Glomerular visceral epithelial cell (primary cell): ENCODE data around the gene CSE1L.
"Not testable (repeated sequence)": the region's sequence is repeated elsewhere in the genome, so short reads cannot be mapped to it uniquely, and the experiment has no call there.

ENCODE experiments used
- DNase-seq: peaks from one replicate; pipeline ENCODE4 v3.0.0-alpha.2; 2016; ENCODE audit errors: extremely low spot score

The CSE1L gene

GRCh38 chr20:49132995-49133478 lies 86.9 kb downstream of the CSE1L start:
- peak; percentile 80 for DNase-seq

- no peak for DNase-seq
Measured at GRCh38 chr20:49133571-49133970, 87.5 kb downstream of the CSE1L start.

- not testable (repeated sequence) for DNase-seq
Measured at GRCh38 chr20:49134797-49135196, 88.7 kb downstream of the CSE1L start.

- DNase-seq, result no peak
Measured at GRCh38 chr20:49136817-49137571, 90.9 kb downstream of the CSE1L start.

- DNase-seq, result no peak
Measured at GRCh38 chr20:49138431-49138830, 92.3 kb downstream of the CSE1L start.

- no peak for DNase-seq
Measured at GRCh38 chr20:49140411-49140810, 94.3 kb downstream of the CSE1L start.

GRCh38 chr20:49140834-49141233 lies 94.7 kb downstream of the CSE1L start:
- no peak for DNase-seq
